Lower lobe of right lung (tissue), 2 donors: ENCODE measurements around the gene EHMT1. TPM values are rescaled to one million over a fixed set of nuclear protein-coding genes. Genes with fewer than 3 reads are reported as not detected.
"Not testable (repeated sequence)": the region's sequence is repeated elsewhere in the genome, so short reads cannot be mapped to it uniquely, and the experiment has no call there.

Experiments
- ATAC-seq, 2 donors: fragments of 200-7000 bp; cut with Tn5 transposase; one replicate each; pipeline ENCODE4 v1.9.1; 2020 to 2022; ENCODE audit warnings: mild to moderate bottlenecking in 2 of 2, moderate library complexity in 2 of 2
- DNase-seq: peaks from one replicate; pipeline ENCODE4 v3.0.0-alpha.2; 2020
- H3K27ac ChIP-seq: fragments of 200-600 bp; one replicate; pipeline ENCODE4 v1.8.0; 2022
- H3K27me3 ChIP-seq: fragments of 200-600 bp; one replicate; pipeline ENCODE4 v1.8.0; 2022; ENCODE audit warnings: low read depth
- H3K36me3 ChIP-seq: fragments of 200-600 bp; one replicate; pipeline ENCODE4 v1.8.0; 2022; ENCODE audit warnings: mild to moderate bottlenecking
- H3K4me1 ChIP-seq: fragments of 200-600 bp; one replicate; pipeline ENCODE4 v1.8.0; 2022
- H3K4me3 ChIP-seq: fragments of 200-600 bp; one replicate; pipeline ENCODE4 v1.8.0; 2022; ENCODE audit warnings: mild to moderate bottlenecking
- H3K9me3 ChIP-seq: fragments of 200-600 bp; one replicate; pipeline ENCODE4 v1.8.0; 2022
- CTCF ChIP-seq: fragments of 200-600 bp; IDR thresholded peaks from one replicate; pipeline ENCODE4 v1.8.0; 2022; ENCODE audit warnings: antibody characterized with exemption, mild to moderate bottlenecking
- intact Hi-C: fragments of 100-400 bp; cut with DNase I; formaldehyde crosslinking; loops from one replicate; pipeline ENCODE4 v1.11.0; 2022
- total RNA-seq: library from RNA; stranded (reverse); fragmentation: NEBNext Ultra II Directional; extraction: Animal tissue kit (Norgen Biotek cat#: 25700); gene quantifications from one replicate; pipeline ENCODE4 v1.2.1, GENCODE V29; 2021
- donor health status: DM: no; HTN: yes; CAD: no; lungs with severe emphysema.

EHMT1 gene
- total RNA-seq, 1 donor from 2014 or later = 73.5 TPM

- intact Hi-C loops = no loop called here
- peaks cover 16% of the 10 kb centered on the region for H3K4me1 ChIP-seq
These were observed 103.1 kb downstream of the EHMT1 start for GRCh38 chr9:137721899-137722298.

GRCh38 chr9:137722481-137722880 lies 103.7 kb downstream of the EHMT1 start:
- Histone ChIP-seq H3K36me3 (peaks cover 44% of the 10 kb centered on the region), H3K27ac (no peak overlapping the region)

More at GRCh38 chr9:137721899-137722298, 103.1 kb downstream of the EHMT1 start:
- no peak for TF ChIP-seq CTCF
- H3K27me3 ChIP-seq = no peaks in the 10 kb centered on the region
- DNase-seq (no peak), ATAC-seq (no peak)
- H3K9me3 ChIP-seq = no peaks in the 10 kb centered on the region
- H3K36me3 ChIP-seq = peaks cover 47% of the 10 kb centered on the region
- no peak overlapping the region for H3K4me3 ChIP-seq
- H3K27ac ChIP-seq = no peak overlapping the region

GRCh38 chr9:137723356-137723755 lies 104.6 kb downstream of the EHMT1 start:
- H3K27me3 ChIP-seq, DNase-seq, ATAC-seq, H3K9me3 ChIP-seq, H3K27ac ChIP-seq, intact Hi-C loops, H3K4me3 ChIP-seq: not testable (repeated sequence)
- Histone ChIP-seq H3K36me3 (peaks cover 41% of the 10 kb centered on the region), H3K4me1 (peaks cover 16% of the 10 kb centered on the region)

More at GRCh38 chr9:137722481-137722880, 103.7 kb downstream of the EHMT1 start:
- intact Hi-C loops = no loop called here
- DNase-seq = no peak
- ATAC-seq = no peak
- H3K4me1 ChIP-seq = peaks cover 16% of the 10 kb centered on the region
- H3K4me3 ChIP-seq = no peak overlapping the region
- no peaks in the 10 kb centered on the region for H3K9me3 ChIP-seq
- no peaks in the 10 kb centered on the region for H3K27me3 ChIP-seq
- TF ChIP-seq CTCF = no peak

GRCh38 chr9:137723783-137724445 lies 105.1 kb downstream of the EHMT1 start:
- H3K27ac ChIP-seq = no peak overlapping the region
- H3K27me3 ChIP-seq = no peaks in the 10 kb centered on the region
- peaks cover 41% of the 10 kb centered on the region for H3K36me3 ChIP-seq
- intact Hi-C loops = no loop called here
- TF ChIP-seq CTCF = no peak
- ATAC-seq = peak; percentile 81 to 84
- H3K4me3 ChIP-seq = no peak overlapping the region
- H3K4me1 ChIP-seq = peaks cover 16% of the 10 kb centered on the region
- no peak for DNase-seq
- no peaks in the 10 kb centered on the region for H3K9me3 ChIP-seq

- intact Hi-C loops = no loop called here
- Histone ChIP-seq H3K9me3 (no peaks in the 10 kb centered on the region), H3K4me1 (peaks cover 16% of the 10 kb centered on the region), H3K27me3 (no peaks in the 10 kb centered on the region), H3K36me3 (peaks cover 43% of the 10 kb centered on the region), H3K4me3 (no peak overlapping the region), H3K27ac (no peak overlapping the region)
- DNase-seq (no peak), ATAC-seq (no peak)
- TF ChIP-seq CTCF = no peak
These were observed 106.0 kb downstream of the EHMT1 start for GRCh38 chr9:137724818-137725240.

- Histone ChIP-seq H3K9me3 (no peaks in the 10 kb centered on the region), H3K4me3 (no peak overlapping the region), H3K36me3 (peaks cover 44% of the 10 kb centered on the region), H3K27me3 (no peaks in the 10 kb centered on the region), H3K4me1 (peaks cover 16% of the 10 kb centered on the region), H3K27ac (no peak overlapping the region)
- ATAC-seq = no peak
- no peak for DNase-seq
- no peak for TF ChIP-seq CTCF
- intact Hi-C loops = no loop called here
These were observed 106.8 kb downstream of the EHMT1 start for GRCh38 chr9:137725598-137725997.

- H3K27ac ChIP-seq, intact Hi-C loops, H3K27me3 ChIP-seq, ATAC-seq, DNase-seq, H3K4me3 ChIP-seq, H3K9me3 ChIP-seq: not testable (repeated sequence)
- Histone ChIP-seq H3K4me1 (peaks cover 16% of the 10 kb centered on the region), H3K36me3 (peaks cover 48% of the 10 kb centered on the region)
These were observed 107.5 kb downstream of the EHMT1 start for GRCh38 chr9:137726336-137726735.
